Mesenchymal stem cell (in vitro differentiated cells and primary cell): ENCODE results near the gene ACY1.

Source experiments
- DNase-seq: peaks from one replicate; pipeline ENCODE4 v3.0.0-alpha.2; 2013
- H2AFZ ChIP-seq: one replicate; pipeline ENCODE4 v1.6.1; 2013; ENCODE audit warnings: low read depth, mild to moderate bottlenecking, control low read depth, inconsistent platforms, low read length, moderate library complexity
- H2AK5ac ChIP-seq: 2 replicates; pipeline ENCODE4 v1.6.1; 2013; ENCODE audit warnings: low read length, moderate library complexity, mild to moderate bottlenecking, inconsistent platforms; ENCODE audit not compliant: severe bottlenecking
- H2BK120ac ChIP-seq: one replicate; pipeline ENCODE4 v1.6.1; 2013; ENCODE audit warnings: low read depth, mild to moderate bottlenecking, inconsistent platforms, low read length, moderate library complexity
- H2BK12ac ChIP-seq, 2 experiments: one replicate each; pipeline ENCODE4 v1.6.1; 2013; ENCODE audit warnings: inconsistent platforms in 2 of 2, low read length in 2 of 2, mild to moderate bottlenecking in 2 of 2, moderate library complexity in 2 of 2, control low read depth in 1 of 2
- H2BK15ac ChIP-seq: one replicate; pipeline ENCODE4 v1.6.1; 2013; ENCODE audit warnings: mild to moderate bottlenecking, low read depth, inconsistent platforms; ENCODE audit not compliant: poor library complexity, severe bottlenecking
- H2BK5ac ChIP-seq: 2 replicates; pipeline ENCODE4 v1.6.1; 2013; ENCODE audit warnings: low read depth, mild to moderate bottlenecking, low read length, control low read depth, inconsistent platforms; ENCODE audit not compliant: poor library complexity, severe bottlenecking
- H3K14ac ChIP-seq, 2 experiments: one replicate each; pipeline ENCODE4 v1.6.1; 2013; ENCODE audit warnings: inconsistent platforms in 2 of 2, low read length in 2 of 2, control low read depth in 1 of 2, mild to moderate bottlenecking in 1 of 2, moderate library complexity in 1 of 2
- H3K18ac ChIP-seq, 2 experiments: one replicate each; pipeline ENCODE4 v1.6.1; 2013; ENCODE audit warnings: inconsistent platforms in 2 of 2, low read length in 2 of 2, control low read depth in 1 of 2, low read depth in 1 of 2, mild to moderate bottlenecking in 1 of 2
- H3K23ac ChIP-seq, 2 experiments: one replicate each; pipeline ENCODE4 v1.6.1; 2013; ENCODE audit warnings: inconsistent platforms in 2 of 2, low read length in 2 of 2, mild to moderate bottlenecking in 2 of 2, moderate library complexity in 2 of 2, control low read depth in 1 of 2
- H3K27ac ChIP-seq: 2 replicates; pipeline ENCODE4 v1.5.1; 2013; ENCODE audit warnings: mild to moderate bottlenecking, moderate library complexity, low read length, control low read depth, inconsistent platforms; ENCODE audit not compliant: poor library complexity, severe bottlenecking
- H3K27me3 ChIP-seq, 2 experiments: 2 replicates each; pipeline versions ENCODE4 v1.6.1 to v1.7.0; 2013; ENCODE audit warnings: low read length in 2 of 2, mild to moderate bottlenecking in 2 of 2, moderate library complexity in 2 of 2, control low read depth in 1 of 2, inconsistent platforms in 1 of 2; ENCODE audit not compliant: control insufficient read depth in 1 of 2, insufficient read depth in 1 of 2
- H3K36me3 ChIP-seq, 2 experiments: 2 replicates each; pipeline versions ENCODE4 v1.6.1 to v1.7.0; 2013; ENCODE audit warnings: low read length in 2 of 2, control low read depth in 1 of 2, inconsistent platforms in 1 of 2, low read depth in 1 of 2, mild to moderate bottlenecking in 1 of 2; ENCODE audit not compliant: insufficient read depth in 2 of 2, control insufficient read depth in 1 of 2
- H3K4ac ChIP-seq, 2 experiments: one replicate each; pipeline ENCODE4 v1.6.1; 2013; ENCODE audit warnings: inconsistent platforms in 2 of 2, low read length in 2 of 2, mild to moderate bottlenecking in 2 of 2, moderate library complexity in 2 of 2, control low read depth in 1 of 2, low read depth in 1 of 2
- H3K4me1 ChIP-seq: 2 replicates; pipeline ENCODE4 v1.6.1; 2013; ENCODE audit warnings: low read depth, low read length, control low read depth; ENCODE audit not compliant: control insufficient read depth, insufficient read depth
- H3K4me2 ChIP-seq: 2 replicates; pipeline ENCODE4 v1.6.1; 2013; ENCODE audit warnings: low read length, mild to moderate bottlenecking, inconsistent platforms; ENCODE audit not compliant: poor library complexity, severe bottlenecking
- H3K4me3 ChIP-seq, 2 experiments: 2 replicates each; pipeline versions ENCODE4 v1.5.1 to v1.7.0; 2013; ENCODE audit warnings: low read length in 2 of 2, mild to moderate bottlenecking in 2 of 2, control low read depth in 1 of 2, low read depth in 1 of 2; ENCODE audit not compliant: insufficient read depth in 1 of 2
- H3K79me1 ChIP-seq: replicated peaks from 2 replicates; pipeline ENCODE4 v1.6.1; 2013; ENCODE audit warnings: mild to moderate bottlenecking, control low read depth, low read length, inconsistent platforms; ENCODE audit not compliant: poor library complexity, severe bottlenecking
- H3K9ac ChIP-seq: 2 replicates; pipeline ENCODE4 v1.7.0; 2013; ENCODE audit warnings: mild to moderate bottlenecking, low read length, moderate library complexity
- H3K9me3 ChIP-seq: 2 replicates; pipeline ENCODE4 v1.7.0; 2013; ENCODE audit warnings: mild to moderate bottlenecking, low read length; ENCODE audit not compliant: control insufficient read depth
- H4K8ac ChIP-seq: one replicate; pipeline ENCODE4 v1.6.1; 2013; ENCODE audit warnings: inconsistent platforms, mild to moderate bottlenecking, low read length, moderate library complexity
- H4K91ac ChIP-seq: one replicate; pipeline ENCODE4 v1.6.1; 2013; ENCODE audit warnings: mild to moderate bottlenecking, low read length, inconsistent platforms
- WGBS: methylation state at CpG from one replicate; pipeline ENCODE4 v1.1.7; 2013; ENCODE audit warnings: mixed read lengths; 5-methylcytosine and 5-hydroxymethylcytosine counted together

Gene ACY1

GRCh38 chr3:51984269-51984647 is 923 bp downstream of the ACY1 start:
- Histone ChIP-seq H3K4ac (peak overlapping the region in 1 of 2 experiments; percentile 18), H3K9me3 (no peaks in the 10 kb centered on the region), H3K14ac (no peak overlapping the region), H3K4me1 (peaks cover 20% of the 10 kb centered on the region), H3K27me3 (no peaks in the 10 kb centered on the region), H3K23ac (no peak overlapping the region), H2BK120ac (no peak overlapping the region), H2AK5ac (peak overlapping the region; percentile 79), H3K36me3 (peaks cover 0 to 29% of the 10 kb centered on the region in 2 experiments), H3K18ac (peak overlapping the region; percentile 3 to 34), H3K79me1 (peaks cover 13% of the 10 kb centered on the region), H3K9ac (peak overlapping the region; percentile 92), H3K4me2 (no peak overlapping the region), H3K27ac (peak overlapping the region; percentile 13), H2BK15ac (peak overlapping the region; percentile 63), H2BK5ac (no peak overlapping the region), H2BK12ac (peak overlapping the region; percentile 9 to 98), H2AFZ (no peak overlapping the region), H4K91ac (peak overlapping the region; percentile 71), H4K8ac (no peak overlapping the region), H3K4me3 (peak overlapping the region in 1 of 2 experiments; percentile 95)
- no peak for DNase-seq

GRCh38 chr3:51985063-51985462 is 1.7 kb downstream of the ACY1 start:
- H3K14ac ChIP-seq = no peak overlapping the region
- no peak overlapping the region for H4K91ac ChIP-seq

GRCh38 chr3:51986010-51986947 is 2.9 kb downstream of the ACY1 start:
- Histone ChIP-seq H3K4me2 (no peak overlapping the region), H3K9ac (no peak overlapping the region), H4K8ac (peak overlapping the region; percentile 19), H3K14ac (no peak overlapping the region), H3K27me3 (no peaks in the 10 kb centered on the region), H3K9me3 (no peaks in the 10 kb centered on the region), H3K27ac (no peak overlapping the region), H4K91ac (no peak overlapping the region), H3K4me1 (peaks cover 20% of the 10 kb centered on the region), H2BK5ac (no peak overlapping the region), H3K79me1 (peaks cover 3% of the 10 kb centered on the region), H3K4me3 (no peak overlapping the region), H2BK12ac (no peak overlapping the region), H2BK15ac (no peak overlapping the region), H3K23ac (no peak overlapping the region), H3K18ac (no peak overlapping the region), H3K36me3 (peaks cover under 1 to 31% of the 10 kb centered on the region in 2 experiments), H3K4ac (peak overlapping the region in 1 of 2 experiments; percentile 17), H2AK5ac (no peak overlapping the region), H2BK120ac (no peak overlapping the region), H2AFZ (no peak overlapping the region)
- 91% methylated on average over 12 of the region's 12 CpGs for WGBS
- DNase-seq = no peak

More at GRCh38 chr3:51985063-51985462, 1.7 kb downstream of the ACY1 start:
- Histone ChIP-seq H2AK5ac (no peak overlapping the region), H2BK15ac (peak overlapping the region; percentile 5), H3K27me3 (no peaks in the 10 kb centered on the region), H2BK5ac (no peak overlapping the region), H4K8ac (no peak overlapping the region), H3K36me3 (peaks cover 0 to 34% of the 10 kb centered on the region in 2 experiments), H3K18ac (no peak overlapping the region), H3K4ac (no peak overlapping the region), H3K27ac (no peak overlapping the region), H2BK120ac (no peak overlapping the region), H3K4me1 (peaks cover 20% of the 10 kb centered on the region), H3K23ac (peak overlapping the region in 1 of 2 experiments; percentile 35), H3K9me3 (no peaks in the 10 kb centered on the region), H2BK12ac (no peak overlapping the region), H3K4me2 (no peak overlapping the region), H2AFZ (no peak overlapping the region), H3K4me3 (no peak overlapping the region), H3K9ac (peak overlapping the region; percentile 4), H3K79me1 (peaks cover 15% of the 10 kb centered on the region)
- 92% methylated on average over 5 of the region's 6 CpGs for WGBS
- DNase-seq = no peak

GRCh38 chr3:51987568-51987967 is 4.2 kb downstream of the ACY1 start:
- Histone ChIP-seq H3K79me1 (peaks cover 8% of the 10 kb centered on the region), H3K23ac (no peak overlapping the region), H2BK120ac (no peak overlapping the region), H3K27ac (no peak overlapping the region), H3K36me3 (peaks cover 13 to 44% of the 10 kb centered on the region in 2 experiments), H2BK5ac (no peak overlapping the region), H3K4me1 (peaks cover 24% of the 10 kb centered on the region), H3K27me3 (no peaks in the 10 kb centered on the region), H3K4ac (no peak overlapping the region), H3K14ac (no peak overlapping the region), H3K4me2 (no peak overlapping the region), H2AFZ (no peak overlapping the region), H2AK5ac (no peak overlapping the region), H2BK15ac (no peak overlapping the region), H3K9me3 (no peaks in the 10 kb centered on the region), H4K8ac (no peak overlapping the region), H3K18ac (no peak overlapping the region), H3K9ac (no peak overlapping the region), H2BK12ac (no peak overlapping the region), H4K91ac (no peak overlapping the region), H3K4me3 (no peak overlapping the region)
- 95% methylated on average over 7 of the region's 7 CpGs for WGBS
- no peak for DNase-seq
